GM21360 (cell line): ENCODE data around the gene GSX1.

Experiments
- ATAC-seq: cut with Tn5 transposase; IDR thresholded peaks from one replicate; pipeline ENCODE4 v1.9.1; 2021; ENCODE audit warnings: mild to moderate bottlenecking, moderate library complexity; ENCODE audit not compliant: unreplicated experiment

The GSX1 gene

DNA sequence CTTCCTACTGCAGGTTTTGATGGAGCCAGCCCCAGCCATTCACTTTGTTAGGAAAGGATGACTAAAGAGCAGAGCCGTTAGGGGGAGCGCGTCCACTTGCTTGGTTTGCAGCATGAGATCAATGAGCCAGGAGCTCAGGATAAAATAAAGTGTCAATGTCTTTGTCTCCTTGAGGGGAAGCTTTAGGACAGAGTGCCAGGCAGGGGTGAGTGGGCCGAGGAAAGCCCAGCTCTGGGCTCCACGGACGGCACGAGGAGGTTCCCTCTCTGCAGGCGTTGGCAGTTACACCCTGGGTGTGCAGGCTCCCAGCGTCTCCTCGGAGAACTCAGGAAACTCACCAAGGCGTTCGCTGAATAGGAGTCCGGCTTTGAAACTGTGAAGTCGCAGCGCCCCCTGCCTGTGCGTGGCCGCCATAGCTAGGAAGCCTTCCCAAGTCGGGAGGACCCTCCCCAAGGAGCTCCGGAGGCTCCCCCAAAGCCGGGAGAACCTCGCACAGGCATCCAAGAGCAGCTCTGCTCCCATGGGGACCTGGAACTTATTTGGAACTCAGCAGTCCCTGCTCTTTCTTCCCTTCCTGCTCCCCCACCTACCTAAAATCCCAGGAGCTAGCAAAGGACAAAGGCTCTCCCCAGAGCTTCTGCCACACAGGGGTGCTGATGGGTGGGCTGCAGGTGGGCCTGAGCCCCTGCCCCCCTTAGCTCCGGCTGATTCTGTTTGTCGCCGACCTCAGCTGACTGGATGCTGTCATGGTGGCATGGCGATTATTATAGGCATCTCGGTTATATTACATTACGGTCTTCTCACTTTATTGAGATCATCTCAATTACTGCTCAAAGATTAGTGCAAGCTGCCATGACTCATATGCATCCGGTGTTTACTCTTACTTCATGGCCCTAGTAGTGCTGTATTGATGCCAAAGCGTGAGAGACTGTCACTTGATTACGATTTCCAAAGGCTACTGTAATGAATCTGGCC is 34.4 kb downstream of the GSX1 start:
- no peak for ATAC-seq

DNA sequence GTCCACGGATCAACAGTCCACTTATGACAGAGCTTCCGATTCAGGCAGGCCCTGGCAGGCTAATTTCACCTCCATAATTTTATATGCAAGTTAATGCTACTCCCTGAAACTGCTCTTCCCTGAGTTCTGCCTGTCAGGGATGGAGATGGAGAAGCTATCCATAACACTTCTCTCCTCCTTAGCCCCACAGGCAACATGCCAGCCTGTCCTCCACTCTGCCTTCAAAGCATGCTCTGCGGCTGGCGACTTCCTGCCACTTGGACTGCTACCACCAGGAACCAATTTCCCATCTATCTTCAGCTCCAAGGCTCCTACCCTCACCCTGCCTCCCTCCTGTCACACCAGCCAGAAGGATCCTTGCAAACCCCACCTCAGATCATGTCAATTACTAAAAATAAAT is 35.4 kb downstream of the GSX1 start:
- ATAC-seq = no peak

DNA sequence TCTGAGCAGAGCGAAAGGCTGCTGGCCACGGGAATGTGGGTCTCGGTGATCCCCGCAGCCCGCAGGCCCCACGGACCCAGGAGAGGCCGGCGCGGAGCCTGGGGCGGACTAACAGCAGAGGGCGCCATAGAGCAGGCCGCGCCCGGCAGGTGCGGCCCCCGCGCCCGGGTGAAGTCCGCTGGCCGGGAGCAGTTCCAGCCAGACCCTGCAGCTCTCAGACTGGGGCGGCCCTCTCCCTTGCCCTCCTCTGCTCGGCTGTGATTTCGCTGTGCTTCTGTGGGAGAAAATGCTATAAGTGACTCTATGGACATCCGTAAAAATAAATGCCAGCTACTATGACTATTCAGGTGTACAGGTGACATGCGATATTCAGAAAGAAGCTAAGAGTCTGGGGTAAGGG is 37.7 kb downstream of the GSX1 start:
- ATAC-seq = peak; percentile 49

DNA sequence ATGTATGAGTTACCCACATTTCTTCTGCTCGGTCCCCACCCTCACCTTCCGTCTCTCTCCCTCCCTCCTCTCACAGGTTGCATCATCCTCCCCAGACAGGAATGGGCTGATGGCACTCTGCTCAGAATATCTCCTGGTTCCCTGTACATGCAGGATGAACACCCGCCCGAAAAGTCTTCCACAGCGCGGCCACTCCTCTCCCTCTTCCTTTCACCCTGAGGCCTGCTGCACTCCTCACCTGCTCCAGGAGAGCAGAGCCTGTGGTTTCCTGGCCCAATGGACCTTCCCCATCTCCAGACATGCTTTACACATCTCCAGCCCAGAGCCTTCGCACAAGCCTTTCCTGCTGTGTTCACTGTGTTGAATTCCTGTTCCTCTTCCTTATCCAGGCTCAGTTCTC is 40.9 kb downstream of the GSX1 start:
- ATAC-seq = no peak

DNA sequence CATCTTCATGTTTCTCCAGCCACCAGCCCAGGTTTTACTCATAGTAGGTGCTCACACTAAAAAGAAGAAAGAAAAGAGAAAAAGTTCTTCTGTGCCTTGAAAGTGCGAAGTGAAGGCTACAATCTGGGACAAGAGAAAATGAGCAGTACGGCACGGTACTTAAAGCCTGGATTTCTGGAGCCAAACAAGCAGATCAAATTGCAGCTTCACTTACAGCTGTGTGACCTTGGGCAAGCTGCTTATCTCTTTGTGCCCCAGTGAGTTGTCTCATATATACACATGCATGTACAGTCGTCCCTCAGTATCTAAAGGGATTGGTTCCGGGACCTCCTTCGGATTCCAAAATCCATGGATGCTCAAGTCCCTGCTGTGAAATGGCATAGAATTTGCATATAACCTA is 41.8 kb downstream of the GSX1 start:
- ATAC-seq = no peak

DNA sequence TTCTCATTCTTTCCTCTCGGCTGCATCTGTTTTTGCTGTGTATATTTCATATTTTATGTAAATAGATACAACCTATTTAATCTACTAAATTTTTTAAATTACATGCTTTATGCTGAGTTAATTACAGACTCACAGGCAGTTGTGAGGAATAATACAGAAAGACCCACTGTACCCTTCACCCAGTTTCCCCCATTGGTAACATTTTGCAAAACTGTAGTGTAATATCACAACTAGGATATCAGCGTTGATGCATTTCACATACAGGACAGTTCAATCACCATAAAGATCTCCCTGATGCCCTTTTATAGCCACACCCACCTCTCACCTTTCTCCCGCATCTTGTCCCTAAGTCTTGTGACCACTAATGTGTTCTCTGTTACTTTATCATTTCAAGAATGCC is 43.5 kb downstream of the GSX1 start:
- ATAC-seq = no peak

DNA sequence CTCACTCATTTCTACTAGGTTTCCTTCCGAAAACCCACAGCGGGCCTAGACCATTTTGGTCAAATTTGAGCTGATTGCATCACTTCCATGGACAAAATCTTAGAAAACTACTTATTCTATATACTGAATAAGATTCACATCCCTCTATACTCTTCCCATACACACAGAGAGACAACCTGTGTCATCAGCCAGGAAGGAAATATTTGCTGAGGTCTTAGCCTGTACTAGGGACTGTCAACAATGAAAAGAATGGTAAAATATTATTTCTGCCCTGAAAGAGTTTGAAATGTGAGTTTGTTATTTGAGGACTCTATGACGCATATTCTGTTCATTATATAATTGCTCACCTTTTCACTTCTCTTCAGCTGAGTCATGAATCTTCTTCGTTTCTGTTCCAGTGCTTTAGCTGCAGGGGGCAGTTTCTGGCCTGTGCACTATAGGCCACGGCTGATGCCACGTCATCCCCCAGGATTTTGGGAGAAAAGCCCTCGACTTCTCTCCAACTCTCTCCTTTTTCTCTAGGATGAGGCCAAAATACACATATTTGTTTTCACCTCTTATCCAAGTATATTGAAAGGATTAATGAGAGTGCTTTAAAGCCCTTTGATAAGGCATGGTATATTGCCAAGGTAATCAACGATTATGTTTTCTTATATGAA is 47.7 kb downstream of the GSX1 start:
- ATAC-seq = no peak

DNA sequence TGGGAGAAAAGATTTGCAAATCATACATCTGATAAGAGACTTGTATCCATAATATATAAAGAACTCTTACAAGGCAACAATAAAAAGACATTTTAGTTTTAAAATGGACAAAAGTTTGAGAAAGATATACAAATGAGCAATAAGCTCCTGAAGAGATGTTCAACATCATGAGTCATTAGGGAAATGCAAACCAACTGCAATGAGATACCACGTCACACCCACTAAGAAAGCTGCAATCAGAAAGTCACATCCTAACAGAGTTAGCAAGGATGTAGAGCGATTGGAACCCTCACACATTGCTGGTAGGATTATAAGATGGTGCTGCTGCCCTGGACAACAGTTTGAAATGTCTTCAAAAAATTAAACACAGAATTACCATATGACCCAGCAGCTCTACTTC is 50.3 kb downstream of the GSX1 start:
- ATAC-seq = no peak
